Measurements from ENCODE around the gene HIF3A. TPM values are rescaled to one million over a fixed set of nuclear protein-coding genes. Genes with fewer than 3 reads are reported as not detected.

Gene HIF3A
- total RNA-seq, 4 donors from 2014 or later: 5.9 to 29.2 (median 13.9) TPM

DNA sequence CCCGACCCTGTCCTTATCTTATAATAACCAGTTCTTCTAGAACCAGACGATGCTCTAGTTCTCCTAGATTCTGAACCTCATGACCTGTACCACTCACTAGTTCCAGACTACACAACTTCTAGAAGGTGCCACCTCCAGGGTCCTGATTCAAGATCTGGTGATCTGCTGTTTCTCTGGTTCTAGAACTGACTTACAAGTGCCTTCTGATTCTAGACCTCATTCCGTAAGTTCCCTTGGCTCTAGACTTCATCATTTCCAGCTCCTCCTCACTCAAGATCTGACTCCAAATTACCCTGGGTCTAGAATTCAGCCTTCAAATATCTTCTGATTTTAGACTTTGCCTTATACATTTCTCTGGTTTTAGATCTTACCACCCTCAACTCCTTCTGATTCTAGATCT, 45.1 kb downstream of the HIF3A start:
- intact Hi-C loops (cut with DNase I; ENCODE audit: low total_unique reads) (no loop called here), in situ Hi-C loops (cut with MboI; ENCODE audit: low sequenced_read_pairs in 4 of 4) (no loop called here)
- no peak for ATAC-seq
- H3K4me3 ChIP-seq: no peak overlapping the region
- TF ChIP-seq POLR2A (IDR thresholded peaks at IDR 0.05): no peak
- TF ChIP-seq, protein P1, sequence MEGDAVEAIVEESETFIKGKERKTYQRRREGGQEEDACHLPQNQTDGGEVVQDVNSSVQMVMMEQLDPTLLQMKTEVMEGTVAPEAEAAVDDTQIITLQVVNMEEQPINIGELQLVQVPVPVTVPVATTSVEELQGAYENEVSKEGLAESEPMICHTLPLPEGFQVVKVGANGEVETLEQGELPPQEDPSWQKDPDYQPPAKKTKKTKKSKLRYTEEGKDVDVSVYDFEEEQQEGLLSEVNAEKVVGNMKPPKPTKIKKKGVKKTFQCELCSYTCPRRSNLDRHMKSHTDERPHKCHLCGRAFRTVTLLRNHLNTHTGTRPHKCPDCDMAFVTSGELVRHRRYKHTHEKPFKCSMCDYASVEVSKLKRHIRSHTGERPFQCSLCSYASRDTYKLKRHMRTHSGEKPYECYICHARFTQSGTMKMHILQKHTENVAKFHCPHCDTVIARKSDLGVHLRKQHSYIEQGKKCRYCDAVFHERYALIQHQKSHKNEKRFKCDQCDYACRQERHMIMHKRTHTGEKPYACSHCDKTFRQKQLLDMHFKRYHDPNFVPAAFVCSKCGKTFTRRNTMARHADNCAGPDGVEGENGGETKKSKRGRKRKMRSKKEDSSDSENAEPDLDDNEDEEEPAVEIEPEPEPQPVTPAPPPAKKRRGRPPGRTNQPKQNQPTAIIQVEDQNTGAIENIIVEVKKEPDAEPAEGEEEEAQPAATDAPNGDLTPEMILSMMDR (IDR thresholded peaks at IDR 0.05 in 4 of 5, conservative IDR thresholded peaks at IDR 0.05 in 1 of 5): no peak
- H3K27me3 ChIP-seq: no peaks in the 10 kb centered on the region
- peaks cover 0 to 4% of the 10 kb centered on the region in 2 donors for H3K4me1 ChIP-seq
- H3K36me3 ChIP-seq: peaks cover 0 to 12% of the 10 kb centered on the region in 2 donors
- no peak for DNase-seq
- H3K27ac ChIP-seq: no peak overlapping the region
- no peaks in the 10 kb centered on the region for H3K9me3 ChIP-seq

DNA sequence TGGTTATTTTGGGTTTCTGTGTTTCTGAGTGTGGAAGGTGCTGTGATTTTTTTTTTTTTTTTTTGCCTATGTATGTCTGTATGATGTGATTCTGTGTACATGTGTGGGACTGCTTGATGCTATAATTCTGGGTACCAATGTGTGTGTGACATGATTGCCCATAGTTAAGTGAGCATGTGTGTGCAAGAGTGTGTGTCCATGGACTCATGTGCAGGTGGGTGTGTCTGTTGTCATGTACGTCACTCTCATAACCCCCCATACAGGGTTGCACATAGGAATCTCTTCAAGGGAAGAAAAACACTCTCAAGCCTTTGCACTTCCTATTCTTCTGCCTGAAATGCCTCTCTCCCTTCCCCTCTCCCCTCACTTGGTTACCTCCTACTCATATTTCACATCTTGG, 47.5 kb downstream of the HIF3A start:
- H3K27ac ChIP-seq: no peak overlapping the region
- intact Hi-C loops (cut with DNase I; ENCODE audit: low total_unique reads): no loop called here
- in situ Hi-C loops (cut with MboI; ENCODE audit: low sequenced_read_pairs in 4 of 4): no loop called here
- no peaks in the 10 kb centered on the region for H3K27me3 ChIP-seq
- H3K4me1 ChIP-seq: peaks cover 14 to 21% of the 10 kb centered on the region in 2 donors
- DNase-seq: no peak
- no peaks in the 10 kb centered on the region for H3K9me3 ChIP-seq
- H3K36me3 ChIP-seq: no peaks in the 10 kb centered on the region
- H3K4me3 ChIP-seq: no peak overlapping the region
- ATAC-seq: no peak
- TF ChIP-seq POLR2A (IDR thresholded peaks at IDR 0.05): no peak
- TF ChIP-seq, protein P1 (IDR thresholded peaks at IDR 0.05 in 4 of 5, conservative IDR thresholded peaks at IDR 0.05 in 1 of 5): no peak

DNA sequence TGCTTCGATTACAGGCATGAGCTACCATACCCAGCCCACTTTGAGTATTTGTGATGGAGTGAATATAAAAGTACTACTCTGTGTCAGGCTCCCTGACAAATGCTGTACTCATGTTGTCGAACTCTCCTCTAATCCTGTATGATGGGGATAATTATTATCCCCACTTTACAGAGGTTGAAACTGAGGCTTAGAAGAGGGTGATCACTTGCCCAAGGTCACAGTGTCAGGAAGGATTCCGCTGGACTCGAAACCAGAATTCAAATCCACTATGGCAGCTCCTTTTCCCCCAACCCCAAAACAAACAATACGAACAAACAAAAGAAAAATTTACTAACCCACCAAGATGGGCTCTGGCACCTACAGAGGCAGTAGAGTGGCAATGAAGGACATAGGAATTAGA, 48.3 kb downstream of the HIF3A start:
- Histone ChIP-seq H3K4me1 (peaks cover 22 to 29% of the 10 kb centered on the region in 2 donors), H3K36me3 (no peaks in the 10 kb centered on the region), H3K27ac (no peak overlapping the region), H3K27me3 (no peaks in the 10 kb centered on the region), H3K9me3 (no peaks in the 10 kb centered on the region), H3K4me3 (no peak overlapping the region)
- ATAC-seq: no peak
- in situ Hi-C loops (cut with MboI; ENCODE audit: low sequenced_read_pairs in 4 of 4): no loop called here
- DNase-seq: no peak
- TF ChIP-seq, protein P1 (IDR thresholded peaks at IDR 0.05 in 4 of 5, conservative IDR thresholded peaks at IDR 0.05 in 1 of 5): no peak
- no peak for TF ChIP-seq POLR2A (IDR thresholded peaks at IDR 0.05)
- intact Hi-C loops (cut with DNase I; ENCODE audit: low total_unique reads): no loop called here

DNA sequence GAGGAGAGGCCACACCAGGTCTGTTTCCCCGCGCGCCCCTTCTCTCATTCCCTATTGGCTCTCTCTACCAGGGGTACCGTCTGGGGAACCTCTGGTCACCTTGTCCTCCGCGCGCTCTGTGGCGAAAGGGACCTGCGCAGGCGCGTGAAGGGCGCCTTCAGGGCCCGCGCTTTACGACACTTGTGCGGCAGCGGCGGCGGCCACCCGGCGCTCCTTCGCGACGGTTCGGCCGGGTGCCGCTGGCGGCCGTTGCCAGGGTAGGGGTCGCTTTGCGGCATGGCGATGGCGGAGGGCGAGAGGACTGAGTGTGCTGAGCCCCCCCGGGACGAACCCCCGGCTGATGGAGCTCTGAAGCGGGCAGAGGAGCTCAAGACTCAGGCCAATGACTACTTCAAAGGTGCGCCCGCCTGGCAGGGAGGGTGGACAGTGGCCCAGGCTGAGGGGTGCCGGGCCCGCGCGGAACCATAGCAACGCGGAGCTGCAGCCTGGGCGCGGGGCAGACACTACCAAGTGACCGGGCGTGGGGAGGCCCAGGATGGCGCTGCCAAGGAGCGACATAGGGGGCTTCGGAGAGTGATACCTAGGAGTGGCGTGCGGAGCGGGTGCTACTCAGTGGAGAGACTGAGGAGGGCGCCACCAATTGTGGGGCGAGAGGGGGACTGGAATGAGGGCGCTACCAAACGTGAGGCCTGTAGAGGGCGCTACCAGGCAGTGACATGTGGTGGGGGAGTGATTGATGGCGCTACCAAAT, 50.2 kb downstream of the HIF3A start, which contains the start of gene PPP5C:
TSS of gene PPP5C (plus strand) at position 267 of the 751 bp plus-strand sequence. CDS start at position 277, 10 bp downstream.
- ATAC-seq (peak; percentile 88 to 89), DNase-seq (peak; percentile 82 to 92)
- Histone ChIP-seq H3K9me3 (no peaks in the 10 kb centered on the region), H3K27me3 (no peaks in the 10 kb centered on the region), H3K4me1 (peaks cover 41 to 45% of the 10 kb centered on the region in 2 donors), H3K4me3 (peak within 1 kb of the TSS; percentile 98 to 100 (median 100)), H3K27ac (peak within 1 kb of the TSS; percentile 90 to 97 (median 90)), H3K36me3 (no peaks in the 10 kb centered on the region)
- TF ChIP-seq, protein P1 (IDR thresholded peaks at IDR 0.05 in 4 of 5, conservative IDR thresholded peaks at IDR 0.05 in 1 of 5): peak; percentile 56 to 82 (median 67)
- TF ChIP-seq POLR2A (IDR thresholded peaks at IDR 0.05): peak; percentile 61 to 75
- intact Hi-C loops (cut with DNase I; ENCODE audit: low total_unique reads): loop anchor here (2.0 kb wide), 3 partner anchors 32 to 444 kb away; partner anchors contain the start of gene MYPOP
- in situ Hi-C loops (cut with MboI; ENCODE audit: low sequenced_read_pairs in 4 of 4): no loop called here
